GM19395 (cell line): ENCODE data around the gene FANCC.

Experiments
- ATAC-seq: cut with Tn5 transposase; IDR thresholded peaks from one replicate; pipeline ENCODE4 v1.9.1; 2021; ENCODE audit warnings: mild to moderate bottlenecking, moderate library complexity; ENCODE audit not compliant: unreplicated experiment

The FANCC gene

GRCh38 chr9:95127249-95128176 lies 190.0 kb downstream of the FANCC start:
- no peak for ATAC-seq

- ATAC-seq, result no peak
These were observed 190.8 kb downstream of the FANCC start for GRCh38 chr9:95126739-95127138.

GRCh38 chr9:95125652-95126051 lies 191.9 kb downstream of the FANCC start:
- ATAC-seq, result no peak

GRCh38 chr9:95124582-95125367 lies 192.7 kb downstream of the FANCC start:
- no peak for ATAC-seq

GRCh38 chr9:95120781-95121370 lies 196.6 kb downstream of the FANCC start:
- no peak for ATAC-seq

- ATAC-seq, result no peak
These were observed 198.9 kb downstream of the FANCC start for GRCh38 chr9:95118596-95118995.

GRCh38 chr9:95116808-95117204 lies 200.7 kb downstream of the FANCC start:
- ATAC-seq, result no peak

GRCh38 chr9:95116002-95116807 lies 201.3 kb downstream of the FANCC start:
- peak; percentile 56 for ATAC-seq

GRCh38 chr9:95115104-95115503 lies 202.4 kb downstream of the FANCC start:
- no peak for ATAC-seq

- no peak for ATAC-seq
These were observed 204.9 kb downstream of the FANCC start for GRCh38 chr9:95112436-95113280.

GRCh38 chr9:95111716-95112115 lies 205.8 kb downstream of the FANCC start:
- no peak for ATAC-seq

- no peak for ATAC-seq
These were observed 206.5 kb downstream of the FANCC start for GRCh38 chr9:95110921-95111525.

GRCh38 chr9:95109456-95109855 lies 208.1 kb downstream of the FANCC start:
- ATAC-seq, result no peak

- no peak for ATAC-seq
These were observed 208.7 kb downstream of the FANCC start for GRCh38 chr9:95108777-95109176.

GRCh38 chr9:95107976-95108375 lies 209.5 kb downstream of the FANCC start:
- ATAC-seq, result no peak

- ATAC-seq, result no peak
These were observed 210.3 kb downstream of the FANCC start for GRCh38 chr9:95107001-95107749.

GRCh38 chr9:95105519-95106287 lies 211.8 kb downstream of the FANCC start:
- ATAC-seq, result no peak

- ATAC-seq, result no peak
These were observed 212.5 kb downstream of the FANCC start for GRCh38 chr9:95104980-95105379.
